ENCODE measurements around the gene ADRA1B.

Gene ADRA1B
- 0 to 0.32 (median 0.19) reads per million in 3 experiments for total RNA-seq

- peak; percentile 17 for DNase-seq
Measured at GRCh38 chr5:159915904-159916840, at the start of gene ADRA1B. ADRA1B (plus strand) TSS chr5:159916482; CDS start chr5:159916906, 424 bp downstream.

- DNase-seq: no peak
Measured at GRCh38 chr5:159873680-159874079, 42.6 kb upstream of the ADRA1B start.

- no peak for DNase-seq
Measured at GRCh38 chr5:159874263-159874662, 42.0 kb upstream of the ADRA1B start.

DNA sequence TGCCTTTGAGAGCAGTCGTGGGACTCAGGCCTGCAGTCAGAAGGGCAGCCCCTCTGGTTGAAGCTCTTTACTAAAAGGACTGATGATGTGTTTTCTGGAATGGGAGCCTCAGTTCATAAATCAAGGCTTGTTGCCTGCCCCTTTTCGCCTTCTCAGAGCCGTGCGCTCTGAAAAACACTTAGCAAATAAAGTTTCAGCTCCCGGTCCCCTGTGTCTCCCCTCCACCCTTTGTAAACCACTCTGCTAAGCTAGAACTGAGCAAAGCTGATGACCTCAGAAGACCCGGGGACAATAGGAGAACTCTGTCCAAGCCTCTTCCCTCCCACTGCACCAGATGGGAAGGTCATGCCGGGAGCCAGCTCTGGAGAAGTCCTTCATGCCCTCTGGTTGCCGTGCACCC is 39.3 kb upstream of the ADRA1B start:
- no peak for DNase-seq

DNA sequence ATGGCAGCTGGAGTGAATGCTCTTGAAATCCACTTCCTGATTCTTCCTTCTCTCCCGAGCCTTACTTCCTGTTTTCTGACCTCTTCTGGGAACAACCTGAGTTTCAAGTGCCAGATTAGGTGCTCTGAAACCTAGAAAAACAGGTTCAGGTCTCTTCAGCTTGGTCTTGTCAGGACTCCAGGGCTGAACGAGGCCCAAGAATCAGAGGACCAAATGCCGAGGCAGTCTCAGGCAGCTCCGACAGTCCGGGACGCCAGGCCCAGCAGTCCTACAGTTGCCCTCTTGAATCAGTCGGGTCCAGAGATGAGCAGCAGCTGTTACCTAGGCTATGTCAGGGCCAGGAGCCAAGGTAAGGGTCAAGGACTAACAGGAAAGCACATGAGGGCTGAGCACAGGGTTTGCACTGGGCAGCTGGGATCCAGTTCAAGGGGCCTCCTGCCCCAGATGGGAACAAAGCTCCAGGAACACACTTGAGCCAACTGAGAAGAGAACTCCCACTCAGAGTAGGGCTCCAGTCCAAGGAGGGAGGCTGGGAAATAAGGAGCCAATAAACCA is 38.3 kb upstream of the ADRA1B start:
- no peak for DNase-seq

- DNase-seq: no peak
Measured at GRCh38 chr5:159878988-159879471, 37.3 kb upstream of the ADRA1B start.

GRCh38 chr5:159880676-159881075 is 35.6 kb upstream of the ADRA1B start:
- no peak for DNase-seq

DNA sequence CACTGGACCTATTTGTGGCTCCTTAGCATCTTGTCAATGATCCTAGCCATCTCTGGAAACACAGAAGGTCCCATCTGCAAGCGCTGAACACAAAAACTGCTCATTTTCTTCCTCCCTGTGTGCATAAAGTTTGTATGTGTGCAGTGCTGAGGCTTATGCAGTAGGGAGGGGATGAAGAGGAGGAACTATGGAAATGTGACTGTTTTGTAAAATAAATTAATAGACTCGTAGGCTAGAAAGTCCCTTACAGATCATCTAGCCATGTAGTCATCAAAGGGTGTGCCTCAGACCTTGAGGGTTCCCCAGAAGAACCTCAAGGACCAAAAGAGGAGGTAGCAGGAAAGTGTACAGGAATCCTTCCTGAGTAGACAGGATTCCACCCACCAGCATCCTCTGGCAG is 34.3 kb upstream of the ADRA1B start:
- no peak for DNase-seq

DNA sequence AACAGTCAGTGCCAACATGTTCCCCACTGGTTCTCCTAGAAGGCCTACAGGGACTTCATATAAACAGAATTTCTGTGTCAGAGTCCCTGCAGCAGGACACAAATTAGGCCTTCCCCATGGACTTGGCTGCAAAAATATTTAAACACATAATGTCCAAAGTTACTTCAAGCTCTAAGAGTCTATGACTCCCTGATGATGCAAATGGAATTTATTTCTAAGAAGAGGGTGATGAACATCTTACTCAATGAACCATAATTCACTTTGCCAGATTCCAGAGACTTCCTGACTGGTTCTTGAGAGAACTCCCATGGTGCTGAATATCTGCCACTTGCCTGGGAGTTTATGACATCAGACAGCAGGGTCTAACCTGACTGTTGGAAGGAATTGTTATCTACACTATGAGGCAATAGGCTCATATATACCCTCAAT is 32.7 kb upstream of the ADRA1B start:
- no peak for DNase-seq

GRCh38 chr5:159884917-159885620 is 31.2 kb upstream of the ADRA1B start:
- DNase-seq: no peak

DNA sequence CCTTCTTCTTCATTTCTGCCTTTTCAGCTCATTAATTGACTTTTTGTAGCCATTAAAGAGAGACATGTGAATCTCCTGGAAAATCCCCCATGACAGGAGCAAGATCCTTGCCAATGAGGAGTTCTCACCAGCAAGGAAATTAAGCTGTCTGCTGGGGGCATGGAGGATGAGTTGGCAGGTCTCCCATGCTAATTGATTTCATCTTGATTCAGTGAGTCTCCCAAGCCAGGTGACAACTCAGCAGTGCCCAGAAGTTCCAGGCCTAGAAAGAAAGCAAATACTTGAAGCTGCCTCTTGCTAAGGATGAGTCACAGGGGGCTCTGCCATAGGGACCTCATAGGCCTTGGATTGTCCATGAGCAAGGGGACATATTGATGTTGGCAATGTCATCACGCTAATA is 30.0 kb upstream of the ADRA1B start:
- DNase-seq: no peak

- no peak for DNase-seq
Measured at GRCh38 chr5:159887050-159887449, 29.2 kb upstream of the ADRA1B start.

DNA sequence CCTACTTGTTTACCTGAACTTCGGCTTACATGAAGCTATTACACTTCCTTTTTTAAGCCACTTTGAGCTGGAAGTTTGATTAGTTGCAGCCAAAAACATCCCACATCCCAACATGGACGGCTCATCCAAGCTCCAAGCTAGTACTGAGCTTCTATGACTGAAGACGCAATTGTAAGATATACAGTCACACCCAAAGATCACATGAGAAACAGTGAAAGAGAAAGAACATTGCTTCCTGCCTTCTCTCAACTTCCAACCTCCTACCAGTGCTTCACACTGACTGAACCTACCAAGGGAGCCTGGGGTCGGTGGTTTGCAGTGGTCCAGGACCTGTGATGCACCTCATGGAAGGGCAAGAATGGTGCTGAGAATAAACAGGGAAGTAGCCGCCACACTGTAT is 27.4 kb upstream of the ADRA1B start:
- no peak for DNase-seq

GRCh38 chr5:159890141-159890540 is 26.1 kb upstream of the ADRA1B start:
- DNase-seq: no peak

GRCh38 chr5:159891371-159891770 is 24.9 kb upstream of the ADRA1B start:
- DNase-seq: no peak

GRCh38 chr5:159893040-159893695 is 23.1 kb upstream of the ADRA1B start:
- DNase-seq: no peak

DNA sequence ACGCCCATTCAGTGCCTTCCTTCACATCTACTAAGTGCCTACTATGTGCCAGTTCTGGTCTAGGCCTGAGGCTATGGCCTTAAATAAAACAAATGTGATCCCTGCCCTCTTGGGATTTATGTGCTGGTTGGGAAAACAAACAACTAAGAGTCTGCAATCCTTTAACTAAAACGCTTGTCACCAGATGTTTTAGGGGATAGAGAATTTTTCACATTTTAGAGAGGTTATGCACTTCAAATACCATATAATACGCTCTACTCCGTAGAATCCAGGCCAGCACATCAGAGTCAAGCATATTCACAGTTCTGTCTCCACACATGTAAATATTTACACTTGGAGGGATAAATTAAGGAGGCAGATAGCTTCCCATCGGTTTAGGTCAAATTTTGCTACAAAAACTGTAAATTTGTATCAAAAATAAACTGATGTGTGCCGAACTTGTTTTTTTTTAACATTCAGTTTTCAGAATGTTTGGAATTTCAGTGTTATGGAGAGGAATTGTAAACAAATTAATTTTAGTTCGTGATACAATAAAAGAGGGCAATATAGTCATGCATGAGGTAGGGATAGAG is 22.0 kb upstream of the ADRA1B start:
- no peak for DNase-seq

GRCh38 chr5:159897786-159898393 is 18.4 kb upstream of the ADRA1B start:
- no peak for DNase-seq

DNA sequence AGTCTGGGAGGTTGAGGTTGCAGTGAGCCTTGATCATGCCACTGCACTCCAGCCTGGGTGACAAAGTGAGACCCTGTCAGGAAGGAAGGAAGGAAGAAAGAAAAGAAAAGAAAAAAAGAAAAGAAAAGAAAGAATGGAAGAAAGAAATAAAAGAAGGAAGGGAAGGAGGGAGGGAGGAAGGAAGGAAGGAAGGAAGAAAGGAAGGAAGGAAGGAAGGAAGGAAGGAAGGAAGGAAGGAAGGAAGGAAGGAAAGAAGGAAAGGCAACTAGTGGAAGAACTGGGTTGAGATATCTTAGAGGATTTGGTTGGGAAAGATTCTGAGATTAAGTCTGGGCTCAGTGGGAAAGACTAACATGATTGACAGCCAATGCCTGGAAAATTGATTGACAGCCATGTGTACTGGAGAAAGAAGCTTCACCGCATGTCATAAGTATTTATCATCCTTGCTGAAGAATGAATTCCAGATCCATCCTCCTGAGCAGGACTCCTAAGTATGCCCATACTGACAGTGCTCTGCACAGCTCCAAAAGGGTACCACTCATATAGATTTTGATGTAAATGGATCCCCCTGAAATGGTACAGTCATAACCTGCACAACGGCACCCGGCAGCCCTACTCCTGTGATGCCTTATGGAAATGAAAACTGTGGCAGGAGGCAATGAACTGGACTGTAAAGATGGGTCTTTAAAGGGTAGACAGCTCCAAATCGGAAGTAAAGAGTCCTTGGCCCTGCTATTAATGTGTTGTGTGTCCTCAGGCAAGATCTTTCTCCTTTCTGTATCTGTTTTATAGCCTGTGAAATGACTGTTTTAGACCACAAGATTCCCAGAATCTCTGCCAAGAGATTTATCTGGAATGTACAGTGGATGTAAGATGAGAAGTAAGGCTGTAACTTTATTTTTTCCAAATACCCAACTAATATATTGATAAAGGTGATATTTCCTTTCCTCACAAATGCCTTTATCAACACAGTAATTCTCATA is 16.9 kb upstream of the ADRA1B start:
- DNase-seq: no peak

DNA sequence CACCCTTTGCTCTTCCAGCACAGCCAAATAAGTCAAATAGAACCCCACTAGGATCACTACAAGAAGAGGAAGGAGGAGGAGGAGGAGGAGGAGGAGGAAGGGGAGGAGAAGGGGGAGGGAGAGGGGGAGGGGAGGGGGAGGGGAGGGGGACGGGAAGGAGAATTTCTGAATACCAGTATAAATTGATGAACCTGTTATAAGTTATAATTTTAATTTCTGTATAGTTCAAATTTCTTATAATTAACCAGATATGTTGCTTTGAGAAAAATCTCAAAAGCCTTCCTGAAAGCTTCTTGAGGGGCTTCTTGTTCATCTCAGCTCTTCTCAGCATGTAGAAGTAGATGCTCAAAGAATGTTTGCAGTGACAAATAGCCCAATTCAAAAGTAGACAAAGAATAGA is 15.0 kb upstream of the ADRA1B start:
- DNase-seq: no peak

DNA sequence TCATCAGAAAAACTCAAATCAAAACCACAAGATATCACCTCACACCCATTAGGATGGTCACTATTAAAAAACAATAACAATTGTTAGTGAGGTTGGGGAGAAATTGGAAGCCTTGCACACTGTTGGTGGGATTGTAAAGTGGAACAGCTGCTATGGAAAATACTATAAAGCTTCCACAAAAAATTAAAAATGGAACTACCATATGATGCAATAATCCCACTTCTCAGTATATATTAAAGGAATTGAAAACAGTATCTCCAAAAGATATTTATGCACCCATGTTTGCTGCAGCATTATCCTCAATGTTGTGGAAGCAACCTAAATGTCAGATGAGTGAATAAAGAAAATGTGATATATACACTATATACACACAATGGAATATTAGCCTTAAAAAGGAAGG is 14.5 kb upstream of the ADRA1B start:
- no peak for DNase-seq

Measured in central memory CD4-positive, alpha-beta T cell (primary cell).